Spleen (tissue), 7 donors: Measurements from ENCODE around the gene RNF152.

Source experiments
- CTCF ChIP-seq, 11 experiments: fragments of 200-600 bp in 7 of 11; fragments of 450-650 bp in 4 of 11; sonication (generic) in 4 of 11; IDR thresholded peaks in 8 of 11; conservative IDR thresholded peaks in 3 of 11; 1 replicate in 7 of 11; 2 replicates in 4 of 11; pipeline versions ENCODE4 v1.4.0 to v1.8.0; 2016 to 2021; ENCODE audit warnings: antibody characterized with exemption in 11 of 11, inconsistent platforms in 4 of 11, mild to moderate bottlenecking in 1 of 11
- POLR2AphosphoS5 ChIP-seq, 3 donors: sonication (generic); formaldehyde crosslinking; IDR thresholded peaks; one replicate each; pipeline ENCODE4 v1.5.1; 2017; ENCODE audit warnings: antibody characterized with exemption in 3 of 3
- donor health status: DM: no; HTN: no; CAD: no; lungs with moderate emphysema.
- donor health status: DM: no; HTN: no; CAD: no.
- donor health status: DM: no; HTN: no; CAD: no.

- TF ChIP-seq POLR2AphosphoS5 (IDR thresholded peaks at IDR 0.05) (no peak), CTCF (IDR thresholded peaks at IDR 0.05 in 8 of 11, conservative IDR thresholded peaks at IDR 0.05 in 3 of 11) (no peak)
These were observed 31.4 kb downstream of the RNF152 start for GRCh38 chr18:61861372-61861771.
